ENCODE results near the gene ASNS.

Gene ASNS

DNA sequence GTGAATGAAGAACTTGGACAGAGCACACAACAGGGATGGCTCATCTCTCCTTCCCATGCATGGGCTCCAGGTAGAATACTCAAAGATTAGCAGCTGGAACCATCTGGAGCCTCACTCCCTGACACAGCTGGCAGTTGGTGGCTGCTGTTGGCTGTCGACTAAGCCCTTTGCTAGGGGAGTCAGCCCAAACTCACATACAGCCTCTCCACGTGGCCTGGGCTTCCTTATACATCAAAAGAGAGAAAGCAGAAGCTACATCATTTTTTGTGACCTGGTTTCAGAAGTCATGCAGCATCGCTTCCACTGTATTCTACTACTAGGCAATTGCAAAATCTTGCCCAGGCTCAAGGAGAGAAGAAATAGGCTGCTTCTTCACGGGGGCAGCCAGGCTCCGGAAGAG is 24.4 kb downstream of the ASNS start:
- TF ChIP-seq, protein P1, sequence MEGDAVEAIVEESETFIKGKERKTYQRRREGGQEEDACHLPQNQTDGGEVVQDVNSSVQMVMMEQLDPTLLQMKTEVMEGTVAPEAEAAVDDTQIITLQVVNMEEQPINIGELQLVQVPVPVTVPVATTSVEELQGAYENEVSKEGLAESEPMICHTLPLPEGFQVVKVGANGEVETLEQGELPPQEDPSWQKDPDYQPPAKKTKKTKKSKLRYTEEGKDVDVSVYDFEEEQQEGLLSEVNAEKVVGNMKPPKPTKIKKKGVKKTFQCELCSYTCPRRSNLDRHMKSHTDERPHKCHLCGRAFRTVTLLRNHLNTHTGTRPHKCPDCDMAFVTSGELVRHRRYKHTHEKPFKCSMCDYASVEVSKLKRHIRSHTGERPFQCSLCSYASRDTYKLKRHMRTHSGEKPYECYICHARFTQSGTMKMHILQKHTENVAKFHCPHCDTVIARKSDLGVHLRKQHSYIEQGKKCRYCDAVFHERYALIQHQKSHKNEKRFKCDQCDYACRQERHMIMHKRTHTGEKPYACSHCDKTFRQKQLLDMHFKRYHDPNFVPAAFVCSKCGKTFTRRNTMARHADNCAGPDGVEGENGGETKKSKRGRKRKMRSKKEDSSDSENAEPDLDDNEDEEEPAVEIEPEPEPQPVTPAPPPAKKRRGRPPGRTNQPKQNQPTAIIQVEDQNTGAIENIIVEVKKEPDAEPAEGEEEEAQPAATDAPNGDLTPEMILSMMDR (IDR thresholded peaks at IDR 0.05; ENCODE audit: low read depth, low read length, missing control alignments) = no peak
- no peak for DNase-seq (ENCODE audit: low read depth)
- H3K4me3 ChIP-seq (ENCODE audit: low read depth, low read length) = no peak overlapping the region

GRCh38 chr7:97846945-97847344 is 25.3 kb downstream of the ASNS start:
- DNase-seq (ENCODE audit: low read depth) = no peak
- TF ChIP-seq, protein P1 (IDR thresholded peaks at IDR 0.05; ENCODE audit: low read depth, low read length, missing control alignments) = no peak
- no peak overlapping the region for H3K4me3 ChIP-seq (ENCODE audit: low read depth, low read length)

- DNase-seq (ENCODE audit: low read depth) = no peak
- TF ChIP-seq, protein P1 (IDR thresholded peaks at IDR 0.05; ENCODE audit: low read depth, low read length, missing control alignments) = peak; percentile 21
- no peak overlapping the region for H3K4me3 ChIP-seq (ENCODE audit: low read depth, low read length)
Observed at GRCh38 chr7:97845622-97846203, 26.5 kb downstream of the ASNS start.

- H3K4me3 ChIP-seq (ENCODE audit: low read depth, low read length) = no peak overlapping the region
- DNase-seq (ENCODE audit: low read depth) = no peak
Observed at GRCh38 chr7:97844036-97844435, 28.2 kb downstream of the ASNS start.

DNA sequence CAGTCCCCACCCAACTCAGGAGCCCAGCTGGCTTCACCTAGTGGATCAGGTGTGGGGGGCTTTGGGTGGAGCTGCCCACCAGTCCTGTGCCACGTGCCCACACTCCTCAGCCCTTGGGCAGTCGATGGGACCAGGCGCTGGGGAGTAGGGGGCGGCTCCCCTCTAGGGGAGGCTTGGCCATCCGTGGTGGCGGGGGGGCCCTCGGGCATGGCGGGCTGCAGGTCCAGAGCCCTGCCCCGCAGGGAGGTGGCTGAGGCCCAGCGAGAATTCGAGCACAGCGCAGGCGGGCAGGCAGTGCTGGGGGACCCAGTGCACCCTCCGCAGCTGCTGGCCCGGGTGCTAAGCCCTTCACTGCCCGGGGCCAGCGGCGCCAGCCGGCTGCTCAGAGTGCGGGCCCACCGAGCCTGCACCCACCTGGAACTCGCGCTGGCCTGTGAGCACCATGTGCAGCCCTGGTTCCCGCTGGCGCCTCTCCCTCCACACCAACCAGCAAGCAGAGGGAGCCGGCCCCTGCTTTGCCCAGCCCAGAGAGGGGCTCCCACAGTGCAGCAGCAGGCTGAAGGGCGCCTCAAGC is 29.3 kb downstream of the ASNS start:
- DNase-seq (ENCODE audit: low read depth) = no peak
- TF ChIP-seq, protein P1 (IDR thresholded peaks at IDR 0.05; ENCODE audit: low read depth, low read length, missing control alignments) = no peak
- no peak overlapping the region for H3K4me3 ChIP-seq (ENCODE audit: low read depth, low read length)

More at GRCh38 chr7:97844036-97844435, 28.2 kb downstream of the ASNS start:
- TF ChIP-seq, protein P1 (IDR thresholded peaks at IDR 0.05; ENCODE audit: low read depth, low read length, missing control alignments) = no peak

- DNase-seq (ENCODE audit: low read depth) = no peak
Observed at GRCh38 chr7:97842006-97842405, 30.2 kb downstream of the ASNS start.

More at GRCh38 chr7:97842006-97842405, 30.2 kb downstream of the ASNS start:
- H3K4me3 ChIP-seq (ENCODE audit: low read depth, low read length) = no peak overlapping the region
- TF ChIP-seq, protein P1 (IDR thresholded peaks at IDR 0.05; ENCODE audit: low read depth, low read length, missing control alignments) = no peak

Measured in GM12864 (cell line).